Activated CD4-positive, CD25-positive, alpha-beta regulatory T cell treated with anti-CD3 and anti-CD28 coated beads, Interleukin-2, amount 50 U/mL, for 72 hours (primary cell): ENCODE results near the gene CCDC195.

Source experiments
- DNase-seq: peaks from one replicate; pipeline ENCODE4 v3.0.0; 2021

Gene CCDC195

GRCh38 chr2:224716201-224716600 is at the start of gene CCDC195:
TSS of gene CCDC195 (minus strand) at chr2:224716365. CDS start at chr2:224716365, 0 bp downstream.
- DNase-seq: no peak

- DNase-seq: no peak
Measured at GRCh38 chr2:224764565-224765236, 48.5 kb upstream of the CCDC195 start.

- no peak for DNase-seq
Measured at GRCh38 chr2:224757934-224758548, 41.9 kb upstream of the CCDC195 start.

- DNase-seq: no peak
Measured at GRCh38 chr2:224753743-224754540, 37.8 kb upstream of the CCDC195 start.

- DNase-seq: no peak
Measured at GRCh38 chr2:224751996-224752698, 36.0 kb upstream of the CCDC195 start.

GRCh38 chr2:224749136-224749535 is 33.0 kb upstream of the CCDC195 start:
- DNase-seq: no peak

GRCh38 chr2:224747765-224748164 is 31.6 kb upstream of the CCDC195 start:
- DNase-seq: no peak

- no peak for DNase-seq
Measured at GRCh38 chr2:224736227-224736626, 20.1 kb upstream of the CCDC195 start.

- DNase-seq: no peak
Measured at GRCh38 chr2:224734949-224735348, 18.8 kb upstream of the CCDC195 start.

GRCh38 chr2:224731665-224732064 is 15.5 kb upstream of the CCDC195 start:
- DNase-seq: no peak

- DNase-seq: no peak
Measured at GRCh38 chr2:224729435-224729834, 13.3 kb upstream of the CCDC195 start.

GRCh38 chr2:224724331-224724730 is 8.2 kb upstream of the CCDC195 start:
- no peak for DNase-seq

- DNase-seq: no peak
Measured at GRCh38 chr2:224723586-224724217, 7.5 kb upstream of the CCDC195 start.

- DNase-seq: no peak
Measured at GRCh38 chr2:224722770-224723169, 6.6 kb upstream of the CCDC195 start.

- DNase-seq: no peak
Measured at GRCh38 chr2:224722250-224722649, 6.1 kb upstream of the CCDC195 start.

- DNase-seq: no peak
Measured at GRCh38 chr2:224716921-224717320, 756 bp upstream of the CCDC195 start.

GRCh38 chr2:224711859-224712665 is 4.1 kb downstream of the CCDC195 start:
- no peak for DNase-seq

- no peak for DNase-seq
Measured at GRCh38 chr2:224711381-224711780, 4.8 kb downstream of the CCDC195 start.

- no peak for DNase-seq
Measured at GRCh38 chr2:224709301-224709700, 6.9 kb downstream of the CCDC195 start.

- DNase-seq: no peak
Measured at GRCh38 chr2:224694502-224694901, 21.7 kb downstream of the CCDC195 start.

GRCh38 chr2:224691563-224691962 is 24.6 kb downstream of the CCDC195 start:
- no peak for DNase-seq

- no peak for DNase-seq
Measured at GRCh38 chr2:224690868-224691267, 25.3 kb downstream of the CCDC195 start.
